CMK (cell line): ENCODE data around the gene KIF18A.
"Not testable (repeated sequence)": the region's sequence is repeated elsewhere in the genome, so short reads cannot be mapped to it uniquely, and the experiment has no call there.

Experiments
- DNase-seq: peaks from one replicate; pipeline ENCODE4 v3.0.0-alpha.2; 2010; ENCODE audit warnings: low read depth

KIF18A gene

DNA sequence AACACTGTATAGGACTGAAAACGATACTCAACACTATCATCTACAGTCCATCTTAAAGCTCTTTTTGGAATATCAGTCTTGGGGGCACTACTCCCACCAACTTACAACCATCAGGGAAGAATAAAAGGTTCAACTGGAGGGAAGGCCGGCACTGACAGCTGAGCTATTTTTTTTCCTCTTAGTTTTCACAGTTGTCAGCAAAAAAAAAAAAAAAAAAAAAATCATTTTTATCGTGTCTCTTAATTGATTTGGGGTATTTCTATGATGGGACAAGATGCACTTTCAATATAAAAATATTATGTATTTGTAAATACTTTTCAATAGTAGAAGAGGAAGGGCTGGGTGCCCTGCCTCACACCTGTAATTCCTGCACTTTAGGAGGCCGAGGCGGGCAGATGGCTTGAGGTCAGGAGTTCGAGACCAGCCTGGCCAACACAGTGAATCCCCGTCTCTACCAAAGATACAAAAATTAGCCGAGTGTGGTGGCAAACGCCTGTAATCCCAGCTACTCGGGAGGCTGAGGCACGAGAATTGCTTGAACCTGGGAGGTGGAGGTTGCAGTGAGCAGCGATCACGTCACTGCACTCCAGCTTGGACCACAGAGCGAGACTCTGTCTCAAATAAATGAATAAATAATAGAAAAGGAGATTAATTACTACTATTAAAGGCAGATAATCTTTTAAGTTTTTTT lies 1.5 kb downstream of the KIF18A start:
- DNase-seq, result no peak

DNA sequence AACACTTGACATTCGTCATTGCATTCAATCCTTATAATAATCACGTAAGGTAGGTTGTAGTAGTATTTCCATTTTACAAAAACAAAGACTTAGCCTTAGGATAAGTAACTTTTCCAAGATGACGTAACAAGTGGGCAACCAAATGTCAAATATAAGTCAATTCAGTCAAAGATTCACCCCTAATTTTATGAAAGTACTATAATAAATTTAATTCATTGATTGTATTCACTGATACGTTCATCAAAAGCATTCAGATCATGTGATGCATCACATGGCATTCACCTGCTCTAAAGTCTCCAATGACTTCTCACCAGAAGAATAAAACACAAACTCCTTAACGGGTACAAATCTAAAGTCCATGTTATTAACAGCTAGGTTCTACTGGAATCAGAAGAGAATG lies 2.1 kb downstream of the KIF18A start:
- DNase-seq, result no peak

DNA sequence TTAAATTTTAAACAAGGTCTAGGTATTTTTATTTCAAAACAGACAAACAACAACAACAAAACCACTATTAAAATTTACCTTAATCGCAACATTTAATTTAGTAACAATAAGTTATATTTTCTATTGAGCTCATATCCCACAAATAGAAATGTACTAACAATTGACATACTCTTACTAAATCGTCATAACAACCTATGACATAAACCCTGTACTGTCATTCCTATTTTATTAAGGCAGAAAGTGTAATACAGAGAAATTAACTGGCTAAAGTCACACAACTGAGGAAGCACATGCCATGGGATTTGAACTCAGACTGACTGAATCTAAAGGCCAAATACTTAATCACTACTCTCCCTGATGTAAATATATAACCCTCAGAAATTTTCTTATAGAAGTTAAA lies 3.0 kb downstream of the KIF18A start:
- no peak for DNase-seq

GRCh38 chr11:28104425-28104824 lies 3.5 kb downstream of the KIF18A start:
- DNase-seq, result no peak

DNA sequence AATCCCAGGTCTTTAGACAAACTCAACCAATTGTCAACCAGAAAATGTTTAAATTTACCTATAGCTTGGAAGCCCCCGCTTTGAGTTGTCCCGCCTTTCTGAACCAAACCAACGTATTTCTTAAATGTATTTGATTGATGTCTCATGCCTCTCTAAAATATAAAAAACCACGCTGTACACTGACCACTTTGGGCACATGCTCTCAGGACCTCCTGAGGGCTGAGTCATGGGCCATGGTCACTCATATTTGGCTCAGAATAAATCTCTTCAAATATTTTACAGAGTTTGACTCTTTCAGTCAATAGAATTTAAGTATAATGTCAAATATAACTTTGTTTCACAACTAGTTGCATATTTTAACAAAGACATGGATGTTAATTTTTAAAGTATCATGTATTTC lies 5.7 kb downstream of the KIF18A start:
- not testable (repeated sequence) for DNase-seq

GRCh38 chr11:28100665-28101064 lies 7.3 kb downstream of the KIF18A start:
- DNase-seq, result no peak

- DNase-seq, result no peak
Observed at GRCh38 chr11:28099715-28100114, 8.2 kb downstream of the KIF18A start.

- DNase-seq, result no peak
Observed at GRCh38 chr11:28098257-28098656, 9.7 kb downstream of the KIF18A start.

- no peak for DNase-seq
Observed at GRCh38 chr11:28092786-28093185, 15.2 kb downstream of the KIF18A start.

GRCh38 chr11:28090052-28090749 lies 17.8 kb downstream of the KIF18A start:
- no peak for DNase-seq

DNA sequence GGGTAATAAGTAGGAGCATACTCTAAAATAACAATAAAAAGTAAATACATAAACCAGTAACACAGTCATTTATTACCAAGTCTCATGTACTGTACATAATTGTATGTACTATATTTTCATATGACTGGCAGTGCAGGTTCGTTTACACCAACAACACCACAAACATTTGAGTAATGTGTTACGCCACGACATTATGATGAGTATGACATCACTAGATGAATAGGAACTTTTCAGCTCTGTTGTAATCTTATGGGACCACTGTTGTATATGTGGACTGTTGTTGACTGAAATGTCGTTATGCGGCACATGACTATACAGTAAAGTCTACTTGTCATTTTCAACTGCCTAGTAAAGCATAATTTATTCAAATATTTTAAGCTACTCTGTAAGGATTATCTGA lies 18.6 kb downstream of the KIF18A start:
- DNase-seq, result no peak

DNA sequence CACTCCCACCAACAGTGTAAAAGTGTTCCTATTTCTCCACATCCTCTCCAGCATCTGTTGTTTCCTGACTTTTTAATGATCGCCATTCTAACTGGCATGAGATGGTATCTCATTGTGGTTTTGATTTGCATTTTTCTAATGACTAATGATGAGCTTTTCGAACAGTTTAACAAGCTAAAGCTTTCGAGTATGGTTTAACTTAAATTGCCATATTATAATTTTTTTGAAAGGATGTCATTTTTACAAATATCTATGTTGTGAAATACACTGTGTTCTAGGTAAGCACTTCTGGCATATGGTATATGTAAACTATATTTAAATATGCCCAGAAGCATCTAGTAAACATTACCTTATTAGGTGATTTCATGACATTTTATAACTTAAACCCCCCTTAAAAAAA lies 20.3 kb downstream of the KIF18A start:
- not testable (repeated sequence) for DNase-seq

GRCh38 chr11:28087192-28087591 lies 20.8 kb downstream of the KIF18A start:
- not testable (repeated sequence) for DNase-seq

DNA sequence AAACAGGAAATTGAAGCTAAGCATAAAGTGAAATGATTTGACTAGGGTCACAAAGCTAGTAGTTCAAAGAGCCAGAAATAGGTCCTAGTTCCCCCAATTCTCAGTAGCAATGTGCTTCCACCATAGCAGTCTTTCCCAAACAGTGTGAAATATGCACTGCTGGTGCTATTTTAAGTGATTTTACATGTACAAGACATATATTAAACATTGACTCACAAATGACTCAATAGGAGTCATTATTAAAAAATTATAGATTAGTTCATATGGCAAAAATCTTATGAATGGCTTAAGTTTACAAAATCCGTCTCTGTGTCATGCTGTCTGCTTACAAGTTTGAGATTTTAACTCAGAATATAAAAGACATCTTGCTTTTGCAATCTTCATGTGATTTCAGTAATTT lies 21.4 kb downstream of the KIF18A start:
- DNase-seq, result no peak

DNA sequence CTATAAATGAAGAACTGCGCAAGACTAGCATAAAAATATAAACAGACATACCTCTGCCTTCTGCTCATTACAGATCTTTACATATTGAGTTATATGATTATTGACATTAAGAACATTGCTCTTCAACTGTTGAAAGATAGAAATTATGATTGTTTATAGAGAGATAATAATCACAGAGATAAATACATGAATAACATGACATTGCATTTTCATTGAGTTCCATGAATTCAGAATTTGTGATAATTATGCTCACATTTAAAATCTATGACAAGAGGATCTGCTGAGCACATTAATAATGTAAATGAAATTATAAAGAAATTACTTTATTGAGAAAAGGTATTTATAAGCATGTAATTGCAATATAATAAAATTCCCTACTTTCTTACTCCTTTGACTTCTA lies 24.8 kb downstream of the KIF18A start:
- DNase-seq, result no peak

- DNase-seq, result no peak
Observed at GRCh38 chr11:28077521-28077920, 30.4 kb downstream of the KIF18A start.

DNA sequence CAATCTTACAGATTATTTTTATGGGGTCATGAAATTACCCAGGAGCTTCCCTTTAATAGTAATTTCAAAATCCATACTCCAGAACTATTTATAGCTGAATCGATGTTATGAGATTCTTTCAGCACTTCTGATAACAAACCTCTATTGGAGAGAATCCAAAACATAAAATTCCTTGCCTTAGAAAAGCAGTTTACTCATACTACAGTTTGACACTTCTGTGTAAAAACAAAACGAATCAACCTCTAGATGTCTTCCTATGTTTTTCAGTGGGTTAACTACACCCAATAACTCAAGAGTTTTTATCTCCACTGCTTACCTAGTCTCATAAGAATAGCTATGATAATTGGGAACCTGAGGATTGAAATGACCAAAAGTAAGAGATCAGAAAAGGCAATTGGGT lies 35.6 kb downstream of the KIF18A start:
- no peak for DNase-seq

GRCh38 chr11:28071305-28071704 lies 36.7 kb downstream of the KIF18A start:
- no peak for DNase-seq

DNA sequence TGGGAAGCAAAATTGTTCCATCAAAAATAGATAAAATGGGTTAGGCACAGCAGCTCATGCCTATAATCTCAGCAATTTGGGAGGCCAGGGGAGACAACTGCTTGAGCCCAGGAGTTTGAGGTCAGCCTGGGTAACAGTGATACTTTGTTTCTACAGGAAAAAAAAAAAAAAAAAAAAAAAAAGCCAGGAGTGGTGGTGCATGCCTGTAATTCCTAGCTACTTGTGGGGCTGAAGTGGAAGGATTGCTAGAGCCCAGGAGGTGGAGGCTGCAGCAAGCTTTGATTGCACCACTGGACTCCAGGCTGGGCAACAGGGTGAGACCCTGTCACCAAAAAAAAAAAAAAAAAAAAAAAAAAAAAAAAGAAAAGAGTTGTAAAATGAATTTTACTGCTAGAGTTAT lies 49.6 kb downstream of the KIF18A start:
- no peak for DNase-seq

DNA sequence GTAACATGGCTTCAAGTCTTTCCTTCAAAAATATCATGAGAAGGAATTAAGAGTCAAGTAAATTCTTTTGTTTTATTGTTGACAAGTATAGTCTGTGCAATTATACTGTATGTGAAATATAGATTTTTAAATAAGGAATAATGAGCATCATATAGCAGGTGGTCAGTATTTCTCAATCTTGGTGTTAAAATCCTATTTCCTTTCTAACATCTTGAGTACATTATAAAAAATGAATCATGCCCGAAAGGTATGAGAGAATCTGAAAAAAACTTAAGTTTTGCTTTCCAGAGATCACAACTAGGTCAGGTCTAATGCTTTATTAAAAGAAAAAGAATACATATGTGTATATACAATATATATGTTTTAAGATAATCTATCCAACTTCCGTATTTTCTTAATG lies 53.1 kb downstream of the KIF18A start:
- no peak for DNase-seq

DNA sequence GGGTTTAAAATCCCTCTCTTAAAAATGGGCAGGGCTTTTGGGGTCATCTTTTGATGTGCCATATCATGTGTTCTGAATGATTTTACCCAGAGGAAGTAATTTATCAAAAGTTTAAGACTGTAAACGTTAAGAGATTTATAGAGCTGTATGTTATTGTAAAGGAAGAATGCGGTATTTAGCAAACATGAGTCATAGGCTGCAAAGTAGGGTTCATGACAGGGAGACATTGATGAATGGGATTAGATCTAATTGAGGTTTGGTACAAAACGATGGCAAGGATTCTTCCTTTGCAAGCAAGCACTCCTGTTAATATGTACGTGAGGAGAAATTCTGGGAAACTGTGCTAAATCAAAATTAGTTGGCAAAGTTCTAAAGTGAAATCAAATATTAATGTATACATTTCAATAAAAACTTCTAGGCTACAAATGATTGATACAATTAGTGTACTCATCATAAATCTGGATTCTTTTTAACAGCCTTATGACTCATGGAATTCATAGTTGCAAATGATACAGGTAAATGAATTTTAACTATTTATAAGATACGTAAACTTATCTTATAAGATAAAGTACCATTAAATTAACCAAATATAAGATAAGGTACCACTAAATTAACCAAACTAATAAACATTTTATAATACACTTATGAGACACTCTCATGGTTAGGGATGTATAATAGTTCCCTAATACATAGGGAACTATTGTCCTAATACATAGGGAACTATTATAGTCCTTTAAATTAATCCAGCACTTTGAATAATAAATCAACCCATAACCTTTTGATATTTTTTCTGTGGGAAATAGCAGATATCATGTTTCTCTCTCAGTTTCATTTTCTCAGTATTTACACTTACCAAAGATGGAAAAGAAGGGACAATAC lies 58.4 kb downstream of the KIF18A start:
- DNase-seq, result no peak

GRCh38 chr11:28048812-28049211 lies 59.1 kb downstream of the KIF18A start:
- no peak for DNase-seq
